Neural crest cell (in vitro differentiated cells): ENCODE data around the gene ZNF346. TPM values are rescaled to one million over a fixed set of nuclear protein-coding genes. Genes with fewer than 3 reads are reported as not detected.

Source experiments
- DNase-seq: peaks from one replicate; pipeline ENCODE4 v3.0.0; 2021; ENCODE audit warnings: low read depth, mixed read lengths, low spot score
- H3K27ac Mint-ChIP-seq: one replicate; pipeline ENCODE4 v1.8.0; 2021; ENCODE audit warnings: mild to moderate bottlenecking, mixed read lengths; ENCODE audit not compliant: unreplicated experiment
- H3K27me3 Mint-ChIP-seq: 2 replicates; pipeline ENCODE4 v1.8.0; 2021; ENCODE audit warnings: low read depth, mild to moderate bottlenecking, mixed read lengths
- H3K36me3 Mint-ChIP-seq: 2 replicates; pipeline ENCODE4 v1.8.0; 2021; ENCODE audit warnings: low read depth, mild to moderate bottlenecking, mixed read lengths
- H3K4me1 Mint-ChIP-seq: 2 replicates; pipeline ENCODE4 v1.8.0; 2021; ENCODE audit warnings: mixed read lengths
- H3K4me3 Mint-ChIP-seq: one replicate; pipeline ENCODE4 v1.8.0; 2021; ENCODE audit warnings: mild to moderate bottlenecking, mixed read lengths
- H3K9me3 Mint-ChIP-seq: 2 replicates; pipeline ENCODE4 v1.8.0; 2021; ENCODE audit warnings: mixed read lengths
- CTCF ChIP-seq: fragments of 200-600 bp; sonication (generic); conservative IDR thresholded peaks from 2 replicates; pipeline ENCODE4 v1.5.0; 2021; ENCODE audit warnings: antibody characterized with exemption, mild to moderate bottlenecking
- total RNA-seq: library from RNA; stranded (reverse); gene quantifications from 2 replicates; pipeline ENCODE4 v1.2.1, GENCODE V29; 2021

The ZNF346 gene
- total RNA-seq, 1 donor from 2014 or later, result 41.5 TPM

GRCh38 chr5:177130211-177131018 lies 107.9 kb downstream of the ZNF346 start:
- TF ChIP-seq CTCF, result no peak
- Mint-ChIP-seq H3K4me3 (peak overlapping the region; percentile 85), H3K9me3 (no peaks in the 10 kb centered on the region), H3K4me1 (peaks cover 15% of the 10 kb centered on the region), H3K27ac (no peak overlapping the region), H3K36me3 (peaks cover 4% of the 10 kb centered on the region), H3K27me3 (peaks cover 7% of the 10 kb centered on the region)
- no peak for DNase-seq

Other genes with a start within 250 kb of the ZNF346 start
- 0.32 and 0.70 TPM in 2 replicates for gene UNC5A, start 212.1 kb upstream of the ZNF346 start, total RNA-seq
- gene HK3, start 123.3 kb upstream of the ZNF346 start, total RNA-seq, result not detected in 2 replicates
- 45.4 and 46.6 TPM in 2 replicates for gene UIMC1, start 15.9 kb upstream of the ZNF346 start, total RNA-seq
- gene FGFR4, start 64.2 kb downstream of the ZNF346 start, total RNA-seq, result 5.4 and 7.1 TPM in 2 replicates
- gene NSD1, start 111.1 kb downstream of the ZNF346 start, total RNA-seq, result 122 TPM in 2 replicates